Breast epithelium (tissue), 4 donors: ENCODE results near the gene KCTD16. TPM values are rescaled to one million over a fixed set of nuclear protein-coding genes. Genes with fewer than 3 reads are reported as not detected.

Experiments
- DNase-seq, 2 donors: peaks; one replicate each; pipeline ENCODE4 v3.0.0-alpha.2; 2019; ENCODE audit warnings: low spot score in 2 of 2
- H3K27ac ChIP-seq, 2 donors: fragments of 200-600 bp; sonication (generic) in 1 of 2; one replicate each; pipeline ENCODE4 v1.5.1; 2016 to 2019; ENCODE audit warnings: mild to moderate bottlenecking in 1 of 2
- H3K27me3 ChIP-seq, 2 donors: fragments of 200-600 bp; sonication (generic) in 1 of 2; one replicate each; pipeline versions ENCODE4 v1.5.1 to v1.6.0; 2017 to 2019; ENCODE audit warnings: control low read depth in 1 of 2, mild to moderate bottlenecking in 1 of 2
- H3K36me3 ChIP-seq: fragments of 200-600 bp; one replicate; pipeline ENCODE4 v1.5.1; 2019
- H3K4me1 ChIP-seq, 2 donors: fragments of 200-600 bp; sonication (generic); one replicate each; pipeline ENCODE4 v1.5.1; 2016 to 2019; ENCODE audit warnings: control low read depth in 1 of 2
- H3K4me3 ChIP-seq, 3 donors: fragments of 200-600 bp; sonication (generic); 1 replicate in 2 of 3; 2 replicates in 1 of 3; pipeline ENCODE4 v1.5.1; 2016 to 2019; ENCODE audit warnings: mild to moderate bottlenecking in 3 of 3, moderate library complexity in 2 of 3
- H3K9me3 ChIP-seq, 2 donors: fragments of 200-600 bp; sonication (generic) in 1 of 2; one replicate each; pipeline ENCODE4 v1.5.1; 2016 to 2019; ENCODE audit warnings: control low read depth in 1 of 2
- POLR2A ChIP-seq: fragments of 450-650 bp; IDR thresholded peaks from one replicate; pipeline ENCODE4 v1.6.1; 2016; ENCODE audit warnings: antibody characterized with exemption, mild to moderate bottlenecking, moderate library complexity
- POLR2AphosphoS5 ChIP-seq, 3 donors: sonication (generic); formaldehyde crosslinking; IDR thresholded peaks; one replicate each; pipeline ENCODE4 v1.6.1; 2017; ENCODE audit warnings: antibody characterized with exemption in 3 of 3
- intact Hi-C: fragments of 100-400 bp; cut with DNase I; formaldehyde crosslinking; loops from one replicate; pipeline ENCODE4 v1.15.1; 2023; ENCODE audit warnings: low total_unique reads
- total RNA-seq, 3 donors: library from RNA; depleted of rRNA; stranded (reverse); fragments of >200 nt; gene quantifications; one replicate each; pipeline ENCODE4 v1.1.0, GENCODE V29; 2016
- TF ChIP-seq, protein P1 (sequence below), 3 donors: fragments of 450-650 bp; IDR thresholded peaks; one replicate each; pipeline ENCODE4 v1.5.1; 2016 to 2017; ENCODE audit warnings: antibody characterized with exemption in 3 of 3, mild to moderate bottlenecking in 3 of 3, moderate library complexity in 3 of 3

The KCTD16 gene
- total RNA-seq, 3 donors from 2014 or later = under 0.01 to 0.33 (median 0.32) TPM

DNA sequence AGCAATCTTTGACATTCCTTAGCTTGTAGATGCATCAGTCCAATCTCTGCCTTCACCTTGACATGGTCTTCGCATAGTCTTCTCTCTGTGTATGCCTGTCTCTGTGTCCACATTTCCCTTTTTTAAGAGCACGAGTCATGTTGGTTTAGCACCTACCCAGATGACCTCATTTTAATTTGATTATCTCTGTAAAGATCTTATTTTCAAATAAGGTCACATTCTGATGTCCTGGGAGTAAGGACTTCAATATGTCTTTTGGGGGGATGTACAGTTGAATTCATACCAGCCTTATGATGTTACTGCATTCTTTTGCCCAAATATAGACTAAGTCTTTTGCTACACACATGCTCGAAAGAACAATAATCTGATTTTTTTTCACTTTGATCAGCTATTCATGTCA, 6.9 kb downstream of the KCTD16 start:
- H3K27ac ChIP-seq = no peak overlapping the region
- no peaks in the 10 kb centered on the region for H3K4me1 ChIP-seq
- no peak overlapping the region for H3K4me3 ChIP-seq
- TF ChIP-seq POLR2AphosphoS5 (IDR thresholded peaks at IDR 0.05) (no peak), POLR2A (no peak)
- TF ChIP-seq, protein P1, sequence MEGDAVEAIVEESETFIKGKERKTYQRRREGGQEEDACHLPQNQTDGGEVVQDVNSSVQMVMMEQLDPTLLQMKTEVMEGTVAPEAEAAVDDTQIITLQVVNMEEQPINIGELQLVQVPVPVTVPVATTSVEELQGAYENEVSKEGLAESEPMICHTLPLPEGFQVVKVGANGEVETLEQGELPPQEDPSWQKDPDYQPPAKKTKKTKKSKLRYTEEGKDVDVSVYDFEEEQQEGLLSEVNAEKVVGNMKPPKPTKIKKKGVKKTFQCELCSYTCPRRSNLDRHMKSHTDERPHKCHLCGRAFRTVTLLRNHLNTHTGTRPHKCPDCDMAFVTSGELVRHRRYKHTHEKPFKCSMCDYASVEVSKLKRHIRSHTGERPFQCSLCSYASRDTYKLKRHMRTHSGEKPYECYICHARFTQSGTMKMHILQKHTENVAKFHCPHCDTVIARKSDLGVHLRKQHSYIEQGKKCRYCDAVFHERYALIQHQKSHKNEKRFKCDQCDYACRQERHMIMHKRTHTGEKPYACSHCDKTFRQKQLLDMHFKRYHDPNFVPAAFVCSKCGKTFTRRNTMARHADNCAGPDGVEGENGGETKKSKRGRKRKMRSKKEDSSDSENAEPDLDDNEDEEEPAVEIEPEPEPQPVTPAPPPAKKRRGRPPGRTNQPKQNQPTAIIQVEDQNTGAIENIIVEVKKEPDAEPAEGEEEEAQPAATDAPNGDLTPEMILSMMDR (IDR thresholded peaks at IDR 0.05) = no peak
- H3K9me3 ChIP-seq = no peaks in the 10 kb centered on the region
- intact Hi-C loops = no loop called here
- DNase-seq = no peak
- no peaks in the 10 kb centered on the region for H3K36me3 ChIP-seq
- no peaks in the 10 kb centered on the region for H3K27me3 ChIP-seq

DNA sequence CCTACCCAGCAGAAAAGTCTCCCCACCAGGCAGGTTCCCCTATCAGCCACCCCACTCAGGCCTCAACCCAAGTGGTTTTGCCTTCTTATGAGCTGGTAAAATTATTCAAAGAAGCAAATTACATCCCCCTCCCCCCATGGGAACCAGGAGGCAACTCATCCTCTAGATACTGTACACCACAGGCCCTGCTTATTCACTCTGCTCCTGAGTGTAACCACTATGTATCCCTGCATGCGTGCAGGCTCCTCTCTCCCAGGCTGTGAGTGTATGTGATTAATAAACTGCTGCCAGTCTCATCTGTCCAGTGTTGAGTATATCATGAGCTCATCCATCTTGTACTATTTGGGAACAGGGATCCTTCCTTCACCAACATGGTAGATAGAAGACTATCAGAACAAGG, 8.6 kb downstream of the KCTD16 start:
- TF ChIP-seq POLR2AphosphoS5 (IDR thresholded peaks at IDR 0.05) = no peak
- TF ChIP-seq POLR2A = no peak
- TF ChIP-seq, protein P1 (IDR thresholded peaks at IDR 0.05) = no peak
- DNase-seq = no peak
- H3K36me3 ChIP-seq = no peaks in the 10 kb centered on the region
- no peaks in the 10 kb centered on the region for H3K4me1 ChIP-seq
- no peak overlapping the region for H3K27ac ChIP-seq
- H3K9me3 ChIP-seq = no peaks in the 10 kb centered on the region
- H3K4me3 ChIP-seq = no peak overlapping the region
- intact Hi-C loops = no loop called here
- no peaks in the 10 kb centered on the region for H3K27me3 ChIP-seq

DNA sequence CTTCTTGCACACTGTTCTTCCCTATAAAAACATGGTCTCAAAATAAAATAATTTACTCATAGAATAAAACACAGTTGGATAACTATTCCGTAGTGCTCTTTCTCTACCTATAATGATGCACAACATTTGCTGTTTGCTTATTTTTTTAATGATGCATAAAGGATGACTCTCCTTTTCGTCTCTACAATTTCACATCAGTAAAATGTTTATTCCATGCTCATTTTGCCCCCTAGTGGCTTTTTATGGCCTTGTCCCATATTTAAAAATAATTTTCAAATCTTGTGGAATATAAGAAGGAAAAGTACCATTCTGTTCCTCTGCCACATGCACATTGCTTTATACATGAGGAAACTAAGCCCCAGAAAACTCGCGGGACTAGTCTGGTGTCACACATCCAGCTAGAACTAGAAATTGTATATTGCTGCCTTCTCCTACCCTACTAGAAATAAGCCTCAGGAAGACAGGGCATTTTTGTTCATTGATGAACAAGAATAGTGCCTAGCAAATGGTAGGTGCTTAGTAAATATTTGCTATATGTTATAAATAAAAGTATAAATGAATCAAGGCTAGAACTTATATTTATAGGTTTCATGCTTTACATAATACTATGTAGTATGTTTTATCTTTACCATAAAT, 12.7 kb downstream of the KCTD16 start:
- H3K4me3 ChIP-seq = no peak overlapping the region

DNA sequence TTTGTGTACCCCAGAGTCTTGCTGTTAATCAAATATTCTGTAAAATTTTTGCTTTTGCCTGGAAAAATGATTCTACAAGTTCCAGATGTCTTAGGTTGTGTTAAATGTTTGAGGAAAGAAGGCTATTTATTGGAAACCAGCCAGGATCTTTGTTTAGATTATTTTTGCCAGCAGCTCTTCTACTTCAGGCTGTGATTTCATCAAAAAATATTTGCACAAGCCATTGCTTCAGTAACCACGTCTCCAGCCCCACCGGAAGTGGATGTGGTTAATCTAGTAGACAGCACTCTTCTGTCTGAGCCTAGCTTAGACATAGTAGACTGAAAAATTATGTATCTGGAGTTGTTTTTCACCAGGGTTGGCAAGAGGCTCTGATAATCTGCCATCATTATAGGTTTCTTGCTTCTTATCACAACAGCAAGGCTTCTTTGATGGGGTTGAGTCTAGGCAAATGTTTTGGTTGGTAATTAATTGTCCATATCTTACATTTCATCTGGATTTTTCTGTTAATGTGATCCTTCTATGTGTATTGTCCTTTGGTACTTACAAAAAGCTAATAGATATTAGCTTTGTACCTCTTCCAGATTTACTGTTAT, 17.1 kb downstream of the KCTD16 start:
- no peak overlapping the region for H3K4me3 ChIP-seq
- TF ChIP-seq POLR2AphosphoS5 (IDR thresholded peaks at IDR 0.05) (no peak), POLR2A (no peak)
- TF ChIP-seq, protein P1 (IDR thresholded peaks at IDR 0.05) = no peak
- peak overlapping the region in 1 of 2 donors; percentile 22 for H3K27ac ChIP-seq
- intact Hi-C loops = no loop called here
- no peaks in the 10 kb centered on the region for H3K27me3 ChIP-seq
- H3K36me3 ChIP-seq = no peaks in the 10 kb centered on the region
- H3K4me1 ChIP-seq = no peaks in the 10 kb centered on the region
- no peaks in the 10 kb centered on the region for H3K9me3 ChIP-seq
- DNase-seq = peak; percentile 34 to 54

More for the DNA sequence above, 12.7 kb downstream of the KCTD16 start:
- H3K27me3 ChIP-seq = no peaks in the 10 kb centered on the region
- intact Hi-C loops = no loop called here
- H3K36me3 ChIP-seq = no peaks in the 10 kb centered on the region
- no peaks in the 10 kb centered on the region for H3K4me1 ChIP-seq
- DNase-seq = no peak
- H3K27ac ChIP-seq = no peak overlapping the region
- TF ChIP-seq, protein P1 (IDR thresholded peaks at IDR 0.05) = peak; percentile 33 to 49 (median 38)
- TF ChIP-seq POLR2AphosphoS5 (IDR thresholded peaks at IDR 0.05) (no peak), POLR2A (no peak)
- no peaks in the 10 kb centered on the region for H3K9me3 ChIP-seq

DNA sequence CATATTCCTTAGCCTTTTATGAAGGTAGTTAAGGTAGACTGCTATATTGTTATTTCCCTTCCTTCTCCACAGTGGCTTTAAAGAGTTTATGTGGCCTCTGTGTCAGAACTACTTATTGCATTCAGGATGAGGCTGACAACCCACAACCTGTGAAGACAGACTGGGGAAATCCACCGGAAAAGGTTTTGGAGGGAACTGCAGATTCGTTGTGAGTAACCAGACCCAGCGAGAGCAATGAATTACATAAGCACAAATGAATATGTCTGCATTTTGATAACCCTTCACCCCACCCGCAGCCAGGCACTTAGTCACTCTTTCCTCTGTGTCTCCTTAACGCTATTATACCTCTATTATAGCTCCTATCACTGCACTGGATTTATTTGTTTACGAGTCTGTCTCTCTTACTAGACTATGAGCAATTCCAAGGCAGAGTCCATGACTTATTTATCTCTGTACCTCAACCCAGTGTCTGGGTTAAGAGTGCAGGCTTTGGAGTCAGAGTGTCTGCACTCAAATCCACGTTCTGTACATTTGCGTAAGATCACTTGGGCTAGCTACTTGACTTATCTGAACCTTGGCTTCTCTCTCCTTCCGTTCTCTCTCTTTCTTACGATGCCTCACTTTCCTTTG, 19.2 kb downstream of the KCTD16 start:
- no peak overlapping the region for H3K4me3 ChIP-seq
- intact Hi-C loops = no loop called here
- no peak for DNase-seq
- H3K27ac ChIP-seq = no peak overlapping the region
- H3K36me3 ChIP-seq = no peaks in the 10 kb centered on the region
- H3K4me1 ChIP-seq = no peaks in the 10 kb centered on the region
- H3K9me3 ChIP-seq = no peaks in the 10 kb centered on the region
- H3K27me3 ChIP-seq = no peaks in the 10 kb centered on the region
- TF ChIP-seq, protein P1 (IDR thresholded peaks at IDR 0.05) = no peak
- no peak for TF ChIP-seq POLR2AphosphoS5 (IDR thresholded peaks at IDR 0.05)
